Measurements from ENCODE around the gene HBA2. TPM values are rescaled to one million over a fixed set of nuclear protein-coding genes. Genes with fewer than 3 reads are reported as not detected.

The HBA2 gene
- total RNA-seq, 1 experiment from 2014 or later = not detected

- in situ Hi-C loops (cut with HindIII; ENCODE audit: low pct_unique_long_range_greater_than_20kb, low sequenced_read_pairs) (no loop called here), intact Hi-C loops (cut with micrococcal nuclease; ENCODE audit: unreplicated experiment) (no loop called here)
- no peak for ATAC-seq
- no peaks in the 10 kb centered on the region for H3K27me3 ChIP-seq (ENCODE audit: control insufficient read depth, insufficient read depth, low read length)
- no peak for DNase-seq (ENCODE audit: low read depth, low spot score)
- H3K4me1 ChIP-seq (ENCODE audit: control insufficient read depth, insufficient read depth, low read length) = no peaks in the 10 kb centered on the region
- BruUV-seq (replicated peaks) = no TSS peak
- H3K4me3 ChIP-seq (ENCODE audit: low read depth in 2 of 2, low read length in 2 of 2) = no peak overlapping the region
- no peak overlapping the region for H3K27ac ChIP-seq (ENCODE audit: low read length)
- no peaks in the 10 kb centered on the region for H3K9me3 ChIP-seq (ENCODE audit: control insufficient read depth, insufficient read depth, low read depth, low read length)
- ChIA-PET CTCF (no interaction called here), POLR2A (no interaction called here)
- TF ChIP-seq POLR2AphosphoS5 (IDR thresholded peaks at IDR 0.05; ENCODE audit: low read depth, low read length) = no peak
- TF ChIP-seq SIN3A (IDR thresholded peaks at IDR 0.05; ENCODE audit: borderline replicate concordance, insufficient read depth, low read depth, low read length) = no peak
- TF ChIP-seq CTCF (IDR thresholded peaks at IDR 0.05) = no peak
- no peak for TF ChIP-seq TCF7L2 (IDR thresholded peaks at IDR 0.05; ENCODE audit: low read depth, low read length)
- no peak for TF ChIP-seq REST (IDR thresholded peaks at IDR 0.05; ENCODE audit: insufficient read depth in 1 of 2, low read depth in 2 of 2, low read length in 1 of 2)
- H3K36me3 ChIP-seq (ENCODE audit: control insufficient read depth, insufficient read depth, low read length) = peaks cover 24% of the 10 kb centered on the region
Measured at GRCh38 chr16:192686-193085, 20.0 kb downstream of the HBA2 start.

- H3K4me3 ChIP-seq (ENCODE audit: low read depth in 2 of 2, low read length in 2 of 2) = no peak overlapping the region
- H3K27me3 ChIP-seq (ENCODE audit: control insufficient read depth, insufficient read depth, low read length) = no peaks in the 10 kb centered on the region
- no peak for DNase-seq (ENCODE audit: low read depth, low spot score)
- no peaks in the 10 kb centered on the region for H3K9me3 ChIP-seq (ENCODE audit: control insufficient read depth, insufficient read depth, low read depth, low read length)
- BruUV-seq (replicated peaks) = no TSS peak
- TF ChIP-seq SIN3A (IDR thresholded peaks at IDR 0.05; ENCODE audit: borderline replicate concordance, insufficient read depth, low read depth, low read length) = no peak
- TF ChIP-seq TCF7L2 (IDR thresholded peaks at IDR 0.05; ENCODE audit: low read depth, low read length) = no peak
- no peak for TF ChIP-seq POLR2AphosphoS5 (IDR thresholded peaks at IDR 0.05; ENCODE audit: low read depth, low read length)
- TF ChIP-seq REST (IDR thresholded peaks at IDR 0.05; ENCODE audit: insufficient read depth in 1 of 2, low read depth in 2 of 2, low read length in 1 of 2) = no peak
- TF ChIP-seq CTCF (IDR thresholded peaks at IDR 0.05) = no peak
- in situ Hi-C loops (cut with HindIII; ENCODE audit: low pct_unique_long_range_greater_than_20kb, low sequenced_read_pairs) = no loop called here
- no peaks in the 10 kb centered on the region for H3K4me1 ChIP-seq (ENCODE audit: control insufficient read depth, insufficient read depth, low read length)
- intact Hi-C loops (cut with micrococcal nuclease; ENCODE audit: unreplicated experiment) = no loop called here
- no peak overlapping the region for H3K27ac ChIP-seq (ENCODE audit: low read length)
- CTCF ChIA-PET = interaction anchor here (0.7 kb wide), 1 partner anchor 169 kb away, joined by 7 read pairs; no protein-coding TSS in a partner anchor
- peaks cover 28% of the 10 kb centered on the region for H3K36me3 ChIP-seq (ENCODE audit: control insufficient read depth, insufficient read depth, low read length)
- ATAC-seq = no peak
- POLR2A ChIA-PET = no interaction called here
Measured at GRCh38 chr16:193441-193840, 20.8 kb downstream of the HBA2 start.
